Breast epithelium (tissue), 3 donors: ENCODE results near the gene CCDC85C.

Experiments
- CTCF ChIP-seq, 3 donors: fragments of 450-650 bp; IDR thresholded peaks; one replicate each; pipeline ENCODE4 v1.5.1; 2016 to 2017; ENCODE audit warnings: antibody characterized with exemption in 3 of 3, mild to moderate bottlenecking in 3 of 3, moderate library complexity in 3 of 3
- POLR2A ChIP-seq: fragments of 450-650 bp; IDR thresholded peaks from one replicate; pipeline ENCODE4 v1.6.1; 2016; ENCODE audit warnings: antibody characterized with exemption, mild to moderate bottlenecking, moderate library complexity

GRCh38 chr14:99649219-99649618 is 45.2 kb upstream of the CCDC85C start:
- TF ChIP-seq POLR2A (no peak), CTCF (IDR thresholded peaks at IDR 0.05) (no peak)
